H1 (cell line): Measurements from ENCODE around the gene FNDC3A. TPM values are rescaled to one million over a fixed set of nuclear protein-coding genes. Genes with fewer than 3 reads are reported as not detected.

Experiments used
- CTCF ChIA-PET: fragments of 300-600 bp; sonication (Branson Sonifier 250); formaldehyde crosslinking; loops from one replicate; lab custom pipeline; 2021; ENCODE audit not compliant: partially characterized antibody; lab: Charles Lee
- POLR2A ChIA-PET: fragments of 300-600 bp; sonication (Branson Sonifier 250); formaldehyde crosslinking; loops from one replicate; lab custom pipeline; 2021; ENCODE audit warnings: inconsistent platforms; ENCODE audit not compliant: partially characterized antibody; lab: Charles Lee
- DNase-seq, 2 experiments: peaks; one replicate each; pipeline versions ENCODE4 v3.0.0 to v3.0.0-alpha.2; 2010 to 2022; ENCODE audit warnings: low spot score in 2 of 2, low read depth in 1 of 2, mixed read lengths in 1 of 2
- FAIRE-seq: peaks from 2 replicates; lab custom pipeline; 2011; peaks lifted over from hg19 to GRCh38; lab: Jason Lieb, UNC
- H2AFZ ChIP-seq: 2 replicates; pipeline ENCODE4 v1.8.1; 2012; ENCODE audit warnings: low read length, inconsistent platforms
- H2AK5ac ChIP-seq: 2 replicates; pipeline ENCODE4 v1.6.1; 2013; ENCODE audit warnings: low read depth, low read length
- H2BK120ac ChIP-seq: replicated peaks from 2 replicates; pipeline ENCODE3; 2013; ENCODE audit warnings: low read depth, low read length, inconsistent platforms
- H2BK12ac ChIP-seq: 2 replicates; pipeline ENCODE4 v1.6.1; 2013; ENCODE audit warnings: low read depth, low read length
- H2BK15ac ChIP-seq: 2 replicates; pipeline ENCODE4 v1.6.1; 2013; ENCODE audit warnings: low read length
- H2BK20ac ChIP-seq: 2 replicates; pipeline ENCODE4 v1.6.1; 2013; ENCODE audit warnings: low read length
- H2BK5ac ChIP-seq: 2 replicates; pipeline ENCODE4 v1.6.1; 2013; ENCODE audit warnings: low read depth, low read length
- H3K14ac ChIP-seq: 2 replicates; pipeline ENCODE4 v1.6.1; 2013; ENCODE audit warnings: inconsistent platforms; ENCODE audit not compliant: insufficient read length
- H3K18ac ChIP-seq: 2 replicates; pipeline ENCODE4 v1.6.1; 2013; ENCODE audit warnings: low read length; ENCODE audit errors: extremely low read depth
- H3K23ac ChIP-seq: 2 replicates; pipeline ENCODE4 v1.6.1; 2013; ENCODE audit warnings: inconsistent platforms; ENCODE audit not compliant: insufficient read length
- H3K23me2 ChIP-seq: 2 replicates; pipeline ENCODE4 v1.6.1; 2013; ENCODE audit warnings: low read depth, low read length
- H3K27ac ChIP-seq: 2 replicates; pipeline ENCODE4 v1.6.1; 2011; ENCODE audit warnings: low read depth, low read length, inconsistent platforms
- H3K27me3 ChIP-seq, 4 experiments: replicated peaks in 1 of 4; 1 replicate in 1 of 4; 2 replicates in 3 of 4; pipeline versions ENCODE4 v1.6.1 to v1.8.1; 2011 to 2013; ENCODE audit warnings: low read length in 3 of 4, mild to moderate bottlenecking in 3 of 4, inconsistent platforms in 2 of 4, mixed read lengths in 2 of 4, moderate library complexity in 1 of 4; ENCODE audit not compliant: control insufficient read depth in 3 of 4, insufficient read depth in 3 of 4; ENCODE audit errors: extremely low read depth in 1 of 4
- H3K36me3 ChIP-seq, 4 experiments: 2 replicates each; pipeline versions ENCODE4 v1.6.1 to v1.8.1; 2011 to 2013; ENCODE audit warnings: mild to moderate bottlenecking in 4 of 4, low read length in 3 of 4, moderate library complexity in 2 of 4, control low read depth in 1 of 4, inconsistent platforms in 1 of 4; ENCODE audit not compliant: insufficient read depth in 4 of 4, control insufficient read depth in 2 of 4
- H3K4ac ChIP-seq: replicated peaks from 2 replicates; pipeline ENCODE3; 2013; ENCODE audit warnings: low read length, low read depth, mixed read lengths, inconsistent platforms; ENCODE audit not compliant: insufficient read length
- H3K4me1 ChIP-seq, 4 experiments: replicated peaks in 1 of 4; 1 replicate in 1 of 4; 2 replicates in 3 of 4; pipeline versions ENCODE4 v1.6.1 to v1.8.1; 2011 to 2013; ENCODE audit warnings: low read length in 3 of 4, inconsistent platforms in 2 of 4, mixed read lengths in 1 of 4; ENCODE audit not compliant: insufficient read depth in 4 of 4, control insufficient read depth in 3 of 4
- H3K4me2 ChIP-seq, 2 experiments: 2 replicates each; pipeline versions ENCODE4 v1.6.1 to v1.8.1; 2011 to 2013; ENCODE audit warnings: low read depth in 2 of 2, low read length in 2 of 2, control low read depth in 1 of 2, inconsistent platforms in 1 of 2, mild to moderate bottlenecking in 1 of 2; ENCODE audit not compliant: insufficient read depth in 1 of 2
- H3K4me3 ChIP-seq, 4 experiments: fragments of 200-600, 300-600 bp in 1 of 4; sonication (generic), shearing (Covaris generic), sonication (Bioruptor Twin) in 1 of 4; 2 replicates each; pipeline versions ENCODE4 v1.5.1 to v1.8.1; 2011 to 2016; ENCODE audit warnings: low read length in 4 of 4, low read depth in 3 of 4, control low read depth in 2 of 4, inconsistent platforms in 2 of 4, mild to moderate bottlenecking in 2 of 4, mixed read lengths in 1 of 4, moderate library complexity in 1 of 4; ENCODE audit not compliant: insufficient read depth in 2 of 4; ENCODE audit errors: extremely low read depth in 1 of 4
- H3K56ac ChIP-seq: replicated peaks from 2 replicates; pipeline ENCODE3; 2013; ENCODE audit warnings: low read depth, mild to moderate bottlenecking, mixed read lengths, low read length, inconsistent platforms; ENCODE audit not compliant: insufficient read length
- H3K79me1 ChIP-seq: 2 replicates; pipeline ENCODE4 v1.6.1; 2013; ENCODE audit warnings: low read depth, low read length, control low read depth
- H3K79me2 ChIP-seq, 2 experiments: 2 replicates each; pipeline versions ENCODE4 v1.6.1 to v1.8.1; 2012 to 2013; ENCODE audit warnings: low read length in 2 of 2, mild to moderate bottlenecking in 2 of 2, inconsistent platforms in 1 of 2; ENCODE audit not compliant: insufficient read depth in 2 of 2, control insufficient read depth in 1 of 2
- H3K9ac ChIP-seq, 4 experiments: replicated peaks in 1 of 4; 1 replicate in 1 of 4; 2 replicates in 3 of 4; pipeline versions ENCODE4 v1.6.1 to v1.8.1; 2011 to 2013; ENCODE audit warnings: low read depth in 3 of 4, low read length in 3 of 4, control low read depth in 2 of 4, mild to moderate bottlenecking in 2 of 4, moderate library complexity in 2 of 4, inconsistent platforms in 1 of 4; ENCODE audit errors: extremely low read depth in 1 of 4
- H3K9me3 ChIP-seq, 2 experiments: 2 replicates each; pipeline versions ENCODE4 v1.6.1 to v1.8.1; 2012 to 2013; ENCODE audit warnings: mild to moderate bottlenecking in 2 of 2, moderate library complexity in 2 of 2, control low read depth in 1 of 2, inconsistent platforms in 1 of 2, low read depth in 1 of 2, low read length in 1 of 2, mixed read lengths in 1 of 2; ENCODE audit not compliant: insufficient read depth in 2 of 2
- H4K20me1 ChIP-seq, 2 experiments: replicated peaks in 1 of 2; 2 replicates each; pipeline versions ENCODE3 to v1.8.1; 2011 to 2013; ENCODE audit warnings: inconsistent platforms in 2 of 2, low read length in 2 of 2, mild to moderate bottlenecking in 1 of 2; ENCODE audit not compliant: insufficient read depth in 2 of 2, control insufficient read depth in 1 of 2
- H4K5ac ChIP-seq: 2 replicates; pipeline ENCODE4 v1.6.1; 2013; ENCODE audit warnings: low read length, low read depth, mixed read lengths, inconsistent platforms; ENCODE audit not compliant: insufficient read length
- H4K8ac ChIP-seq: 2 replicates; pipeline ENCODE4 v1.8.0; 2013; ENCODE audit warnings: mild to moderate bottlenecking, moderate library complexity, low read length, inconsistent platforms; ENCODE audit not compliant: insufficient read depth; ENCODE audit errors: extremely low read depth
- H4K91ac ChIP-seq: replicated peaks from 2 replicates; pipeline ENCODE3; 2013; ENCODE audit warnings: low read length, mixed read lengths, inconsistent platforms; ENCODE audit not compliant: insufficient read length
- ATF3 ChIP-seq: IDR thresholded peaks from 2 replicates; pipeline ENCODE4 v1.6.1; 2011; ENCODE audit warnings: low read depth, mild to moderate bottlenecking, low read length; ENCODE audit not compliant: insufficient read depth
- CTBP2 ChIP-seq: IDR thresholded peaks from 2 replicates; pipeline ENCODE4 v1.7.0; 2011; ENCODE audit warnings: borderline replicate concordance, mild to moderate bottlenecking, moderate library complexity, mixed read lengths, low read length; ENCODE audit not compliant: insufficient read depth, insufficient read length
- FOSL1 ChIP-seq: IDR thresholded peaks from 2 replicates; pipeline ENCODE4 v1.6.1; 2011; ENCODE audit warnings: mild to moderate bottlenecking, low read depth, low read length, moderate library complexity; ENCODE audit not compliant: insufficient read depth
- JUN ChIP-seq: IDR thresholded peaks from 2 replicates; pipeline ENCODE4 v1.6.1; 2011; ENCODE audit warnings: low read depth, mild to moderate bottlenecking, improper control_type of control experiment, low read length
- KDM4A ChIP-seq: IDR thresholded peaks from one replicate; pipeline ENCODE4 v1.7.1; 2012; ENCODE audit warnings: low read depth, mild to moderate bottlenecking, moderate library complexity, low read length, inconsistent platforms; ENCODE audit not compliant: severe bottlenecking
- KDM5A ChIP-seq: fragments of 200-600 bp; IDR thresholded peaks from 2 replicates; pipeline ENCODE4 v1.7.1; 2012; ENCODE audit warnings: mild to moderate bottlenecking, low read length, inconsistent platforms, mixed read lengths
- NANOG ChIP-seq: IDR thresholded peaks from 2 replicates; pipeline ENCODE4 v1.6.1; 2011; ENCODE audit warnings: low read length, low read depth, mild to moderate bottlenecking, inconsistent platforms; ENCODE audit not compliant: insufficient read depth, poor library complexity, severe bottlenecking
- POU5F1 ChIP-seq: IDR thresholded peaks from 2 replicates; pipeline ENCODE4 v1.6.1; 2011; ENCODE audit warnings: low read depth, mild to moderate bottlenecking, low read length, moderate library complexity
- SUZ12 ChIP-seq: fragments of 200-600 bp; sonication (generic); IDR thresholded peaks from 2 replicates; pipeline ENCODE4 v1.6.1; 2012; ENCODE audit warnings: mild to moderate bottlenecking, inconsistent platforms, low read length, moderate library complexity, mixed read lengths
- TAF1 ChIP-seq: IDR thresholded peaks from 2 replicates; pipeline ENCODE4 v1.6.1; 2011; ENCODE audit warnings: mild to moderate bottlenecking, low read depth, low read length
- WGBS, 2 experiments: shearing (Covaris generic) in 1 of 2; methylation state at CpG; one replicate each; pipeline versions ENCODE4 v1.1.6 to v1.1.7; 2013 to 2015; ENCODE audit warnings: low lambda C conversion rate in 2 of 2, mixed read lengths in 2 of 2, inconsistent platforms in 1 of 2, low coverage in 1 of 2, missing lambda C conversion rate in 1 of 2; ENCODE audit not compliant: insufficient replicate concordance in 2 of 2, insufficient coverage in 1 of 2, insufficient read length in 1 of 2; ENCODE audit errors: extremely low coverage in 1 of 2, missing lambda C conversion rate in 1 of 2; 5-methylcytosine and 5-hydroxymethylcytosine counted together
- polyA plus RNA-seq, 7 experiments: library from polyadenylated mRNA; depleted of rRNA in 3 of 7; stranded (reverse) in 5 of 7; unstranded in 2 of 7; fragments of >200 nt in 5 of 7; fragments of 200-250 nt in 2 of 7; gene quantifications; 1 replicate in 5 of 7; 2 replicates in 1 of 7; 4 replicates in 1 of 7; pipeline versions ENCODE4 v1.2.1 to v1.2.3, GENCODE V29; 2011 to 2013; ENCODE audit warnings: missing spikeins in 2 of 7, mixed read lengths in 2 of 7
- total RNA-seq: library from RNA; stranded (reverse); fragmentation: NEBNext Ultra II Directional; extraction: Animal tissue kit (Norgen Biotek cat#: 25700); gene quantifications from 2 replicates; pipeline ENCODE4 v1.2.1, GENCODE V29; 2021

FNDC3A gene
- total and polyA plus RNA-seq, 2 of the 8 experiments (the other 6 are each of a cell fraction or from before 2014, with no cell fraction given): 14.6 to 26.0 TPM

- no peak overlapping the region for H3K18ac ChIP-seq
- H2BK120ac ChIP-seq: no peak overlapping the region
- H2BK12ac ChIP-seq: no peak overlapping the region
- H3K36me3 ChIP-seq: no peaks in the 10 kb centered on the region
- H4K8ac ChIP-seq: no peak overlapping the region
- H2AK5ac ChIP-seq: no peak overlapping the region
- H4K5ac ChIP-seq: no peak overlapping the region
- no peak overlapping the region for H2BK20ac ChIP-seq
- no peak for DNase-seq
- H3K23me2 ChIP-seq: peaks cover 3% of the 10 kb centered on the region; the same call in 1 of the 2 replicates
- no peak overlapping the region for H3K9ac ChIP-seq
- H3K27ac ChIP-seq: no peak overlapping the region
- no peaks in the 10 kb centered on the region for H4K20me1 ChIP-seq
- H2BK5ac ChIP-seq: no peak overlapping the region
- TF ChIP-seq FOSL1 (no peak), NANOG (no peak), KDM4A (no peak), SUZ12 (no peak), ATF3 (no peak), CTBP2 (no peak), TAF1 (no peak), JUN (no peak), POU5F1 (no peak), KDM5A (no peak)
- H2BK15ac ChIP-seq: no peak overlapping the region
- FAIRE-seq: no peak
- no peak overlapping the region for H3K14ac ChIP-seq
- peaks cover 0 to 28% of the 10 kb centered on the region in 2 experiments; a peak in 2 of 4 replicates for H3K79me2 ChIP-seq
- no peaks in the 10 kb centered on the region for H3K79me1 ChIP-seq
- ChIA-PET CTCF (no interaction called here), POLR2A (no interaction called here)
- H3K4me2 ChIP-seq: no peak overlapping the region
- H3K4me3 ChIP-seq: no peak overlapping the region
- no peaks in the 10 kb centered on the region for H3K9me3 ChIP-seq
- H3K56ac ChIP-seq: no peak overlapping the region
- H2AFZ ChIP-seq: no peak overlapping the region
- peaks cover 0 to 2% (median 0%) of the 10 kb centered on the region in 4 experiments; a peak in 2 of 7 replicates for H3K4me1 ChIP-seq
- no peak overlapping the region for H3K23ac ChIP-seq
- no peaks in the 10 kb centered on the region for H3K27me3 ChIP-seq
- H3K4ac ChIP-seq: no peak overlapping the region
- no peak overlapping the region for H4K91ac ChIP-seq
- 86% methylated on average over 2 of the region's 2 CpGs; no CpG with 5 or more reads in 1 of the 2 experiments for WGBS, 2 experiments
These were observed 132.5 kb downstream of the FNDC3A start for GRCh38 chr13:49108196-49108595.
